Karpas-422 (cell line): ENCODE data around the gene TBC1D26. TPM values are rescaled to one million over a fixed set of nuclear protein-coding genes. Genes with fewer than 3 reads are reported as not detected.
"Not testable (repeated sequence)": the region's sequence is repeated elsewhere in the genome, so short reads cannot be mapped to it uniquely, and the experiment has no call there.

Source experiments
- DNase-seq: peaks from one replicate; pipeline ENCODE4 v3.0.0-alpha.2; 2015
- H2AFZ ChIP-seq: fragments of 200-600 bp; sonication (generic); 2 replicates; pipeline ENCODE4 v1.6.1; 2014; ENCODE audit warnings: antibody characterized with exemption, low read length, mixed read lengths
- H3K27ac ChIP-seq: fragments of 200-600 bp; sonication (generic); 2 replicates; pipeline ENCODE4 v1.5.1; 2014; ENCODE audit warnings: mild to moderate bottlenecking, low read length, moderate library complexity
- H3K27me3 ChIP-seq: fragments of 200-600 bp; sonication (generic); 2 replicates; pipeline ENCODE4 v1.6.1; 2014; ENCODE audit warnings: low read length, mixed read lengths
- H3K36me3 ChIP-seq: fragments of 200-600 bp; sonication (generic); 2 replicates; pipeline ENCODE4 v1.6.1; 2014; ENCODE audit warnings: low read length, mixed read lengths; ENCODE audit not compliant: insufficient read depth
- H3K4me1 ChIP-seq: fragments of 200-600 bp; sonication (generic); 2 replicates; pipeline ENCODE4 v1.6.1; 2014; ENCODE audit warnings: mild to moderate bottlenecking, low read length, mixed read lengths
- H3K4me2 ChIP-seq: fragments of 200-600 bp; sonication (generic); 2 replicates; pipeline ENCODE4 v1.6.1; 2014; ENCODE audit warnings: low read length, low read depth, mild to moderate bottlenecking; ENCODE audit not compliant: poor library complexity, severe bottlenecking
- H3K4me3 ChIP-seq: fragments of 200-600 bp; sonication (generic); 2 replicates; pipeline ENCODE4 v1.5.1; 2014; ENCODE audit warnings: mild to moderate bottlenecking, antibody characterized with exemption, low read length, mixed read lengths
- H3K79me2 ChIP-seq: fragments of 200-600 bp; sonication (generic); 2 replicates; pipeline ENCODE4 v1.6.1; 2014; ENCODE audit warnings: mild to moderate bottlenecking, low read length, mixed read lengths
- H3K9ac ChIP-seq: fragments of 200-600 bp; sonication (generic); 2 replicates; pipeline ENCODE4 v1.6.0; 2014; ENCODE audit warnings: low read length
- H3K9me2 ChIP-seq: fragments of 200-600 bp; sonication (generic), shearing (Covaris generic); replicated peaks from 2 replicates; pipeline ENCODE4 v1.6.0; 2014; ENCODE audit warnings: mild to moderate bottlenecking, low read length, moderate library complexity; ENCODE audit not compliant: insufficient read depth
- H3K9me3 ChIP-seq: fragments of 300-700, 200-600 bp; sonication (generic); 2 replicates; pipeline ENCODE4 v1.6.1; 2014; ENCODE audit warnings: low read length, mixed read lengths
- H4K20me1 ChIP-seq: fragments of 200-600 bp; sonication (generic); 2 replicates; pipeline ENCODE4 v1.6.1; 2014; ENCODE audit warnings: mild to moderate bottlenecking, antibody characterized with exemption, low read length, low read depth; ENCODE audit not compliant: insufficient read depth
- small RNA-seq: library from RNA; depleted of rRNA; stranded (forward); fragments of <200 nt; gene quantifications from one replicate; pipeline ENCODE3, GENCODE V24; 2014
- total RNA-seq: library from RNA; depleted of rRNA; stranded (reverse); fragments of >200 nt; shearing (Covaris generic); gene quantifications from 2 replicates; pipeline ENCODE4 v1.2.3, GENCODE V29; 2014; ENCODE audit warnings: low replicate concordance; rRNA removed

The TBC1D26 gene
- total RNA-seq, 1 experiment from 2014 or later = not detected

DNA sequence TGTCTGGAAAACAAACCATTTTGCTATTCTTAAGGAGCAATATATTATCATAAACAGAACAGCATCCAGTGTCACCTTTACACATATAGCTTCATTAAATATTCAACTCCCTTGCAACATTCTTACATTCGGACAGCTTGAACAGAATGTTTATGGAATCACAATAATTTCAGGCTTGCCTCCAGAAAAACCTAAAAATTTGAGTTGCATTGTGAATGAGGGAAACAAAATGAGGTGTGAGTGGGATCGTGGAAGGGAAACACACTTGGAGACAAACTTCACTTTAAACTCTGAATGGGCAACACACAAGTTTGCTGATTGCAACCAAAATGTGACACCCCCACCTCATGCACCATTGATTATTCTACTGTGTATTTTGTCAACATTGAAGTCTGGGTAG, 51.4 kb downstream of the TBC1D26 start:
- no peak overlapping the region for H3K4me2 ChIP-seq
- no peak overlapping the region for H2AFZ ChIP-seq
- H3K27ac ChIP-seq = no peak overlapping the region
- no peak for DNase-seq
- H3K79me2 ChIP-seq = no peaks in the 10 kb centered on the region
- H4K20me1 ChIP-seq = no peaks in the 10 kb centered on the region
- no peaks in the 10 kb centered on the region for H3K4me1 ChIP-seq
- no peak overlapping the region for H3K9ac ChIP-seq
- no peaks in the 10 kb centered on the region for H3K27me3 ChIP-seq
- H3K4me3 ChIP-seq = no peak overlapping the region
- no peaks in the 10 kb centered on the region for H3K9me2 ChIP-seq
- H3K36me3 ChIP-seq = no peaks in the 10 kb centered on the region
- no peaks in the 10 kb centered on the region for H3K9me3 ChIP-seq

DNA sequence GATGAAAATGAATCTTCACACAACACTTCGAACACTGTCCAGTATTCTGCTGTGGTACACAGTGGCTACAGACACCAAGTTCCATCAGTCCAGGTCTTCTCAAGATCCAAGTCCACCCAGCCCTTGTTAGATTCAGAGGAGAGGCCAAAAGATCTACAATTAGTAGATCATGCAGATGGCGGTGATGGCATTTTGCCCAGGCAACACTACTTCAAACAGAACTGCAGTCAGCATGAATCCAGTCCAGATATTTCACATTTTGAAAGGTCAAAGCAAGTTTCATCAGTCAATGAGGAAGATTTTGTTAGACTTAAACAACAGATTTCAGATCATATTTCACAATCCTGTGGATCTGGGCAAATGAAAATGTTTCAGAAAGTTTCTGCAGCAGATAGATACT, 52.3 kb downstream of the TBC1D26 start:
- H3K4me2 ChIP-seq, H3K27me3 ChIP-seq, H3K4me3 ChIP-seq, DNase-seq, H3K9me2 ChIP-seq, H3K36me3 ChIP-seq, H3K9me3 ChIP-seq, H3K4me1 ChIP-seq, H3K9ac ChIP-seq, H2AFZ ChIP-seq, H4K20me1 ChIP-seq, H3K79me2 ChIP-seq, H3K27ac ChIP-seq: not testable (repeated sequence)

DNA sequence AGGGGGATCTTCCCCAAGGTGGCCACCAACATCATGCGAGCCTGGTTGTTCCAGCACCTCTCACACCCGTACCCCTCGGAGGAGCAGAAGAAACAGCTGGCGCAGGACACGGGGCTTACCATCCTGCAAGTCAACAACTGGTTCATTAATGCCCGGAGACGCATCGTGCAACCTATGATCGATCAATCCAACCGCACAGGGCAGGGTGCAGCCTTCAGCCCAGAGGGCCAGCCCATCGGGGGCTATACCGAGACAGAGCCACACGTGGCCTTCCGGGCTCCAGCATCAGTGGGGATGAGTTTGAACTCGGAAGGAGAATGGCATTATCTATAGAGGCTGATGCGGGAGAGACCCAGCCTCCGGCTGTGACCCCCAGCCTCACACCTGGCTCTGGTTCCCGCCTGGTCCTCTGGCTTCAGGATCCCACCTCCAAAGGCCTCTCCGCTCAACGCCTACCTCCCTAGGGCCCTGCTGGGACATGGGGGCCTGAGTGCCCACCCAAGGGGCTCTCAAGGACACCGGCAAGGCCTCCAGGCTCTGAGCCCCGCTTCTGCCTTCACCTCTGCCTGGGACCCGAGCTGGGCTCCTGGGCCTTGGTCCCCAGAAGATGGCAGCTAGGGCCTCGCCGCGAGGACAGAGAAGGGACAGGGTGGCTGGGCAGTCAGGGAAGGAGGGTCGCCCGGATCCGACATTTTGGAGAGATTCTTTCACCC, 55.4 kb downstream of the TBC1D26 start:
- H3K4me1 ChIP-seq, H3K9me3 ChIP-seq, H2AFZ ChIP-seq, H4K20me1 ChIP-seq, H3K9me2 ChIP-seq, H3K79me2 ChIP-seq, H3K27ac ChIP-seq, H3K36me3 ChIP-seq, H3K27me3 ChIP-seq, H3K4me2 ChIP-seq, H3K9ac ChIP-seq, H3K4me3 ChIP-seq, DNase-seq: not testable (repeated sequence)

DNA sequence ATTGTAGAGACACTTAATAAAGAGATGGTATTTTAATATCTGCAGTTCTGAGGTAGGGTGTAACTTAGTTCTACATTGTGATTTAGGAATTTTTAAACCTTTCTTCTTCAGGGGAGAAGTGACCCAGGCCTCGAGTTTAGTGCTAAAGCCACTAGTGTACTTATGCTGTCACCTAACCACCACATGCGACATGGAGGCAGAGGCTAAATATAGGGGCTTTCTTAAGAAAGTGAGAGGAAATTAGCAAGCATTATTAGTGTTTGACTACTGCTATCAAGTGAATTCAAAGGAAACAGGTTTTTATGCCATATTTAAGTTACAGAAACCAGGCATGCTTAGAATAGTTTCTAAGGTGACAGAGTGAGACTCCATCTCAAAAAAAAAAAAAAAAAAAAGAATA, 56.3 kb downstream of the TBC1D26 start:
- H3K4me3 ChIP-seq, H3K9ac ChIP-seq, DNase-seq, H2AFZ ChIP-seq, H4K20me1 ChIP-seq, H3K4me1 ChIP-seq, H3K9me3 ChIP-seq, H3K4me2 ChIP-seq, H3K27ac ChIP-seq, H3K36me3 ChIP-seq, H3K9me2 ChIP-seq, H3K27me3 ChIP-seq, H3K79me2 ChIP-seq: not testable (repeated sequence)

Small RNAs within 50 kb of the gene (small RNA-seq; reads per million reads assigned to genes)
- not detected for gene AC015922.1
- not detected for gene RNA5SP436

Other genes with a start within 250 kb of the TBC1D26 start
- 13.7 and 13.8 TPM in 2 replicates for gene TVP23C, start 168.8 kb upstream of the TBC1D26 start, total RNA-seq
- 0.26 TPM in 1 of 2 replicates, not detected in the other for gene FBXW10B, start 112.6 kb upstream of the TBC1D26 start, total RNA-seq
- 10.9 and 13.2 TPM in 2 replicates for gene TRIM16, start 48.0 kb upstream of the TBC1D26 start, total RNA-seq
- 50.5 and 51.3 TPM in 2 replicates for gene ZNF286A, start 32.5 kb upstream of the TBC1D26 start, total RNA-seq
- not detected in 2 replicates for gene ADORA2B, start 212.8 kb downstream of the TBC1D26 start, total RNA-seq